Karpas-422 (cell line): ENCODE data around the gene PKNOX2. TPM values are rescaled to one million over a fixed set of nuclear protein-coding genes. Genes with fewer than 3 reads are reported as not detected.

Experiments used
- DNase-seq: peaks from one replicate; pipeline ENCODE4 v3.0.0-alpha.2; 2015
- H2AFZ ChIP-seq: fragments of 200-600 bp; sonication (generic); 2 replicates; pipeline ENCODE4 v1.6.1; 2014; ENCODE audit warnings: antibody characterized with exemption, low read length, mixed read lengths
- H3K27ac ChIP-seq: fragments of 200-600 bp; sonication (generic); 2 replicates; pipeline ENCODE4 v1.5.1; 2014; ENCODE audit warnings: mild to moderate bottlenecking, low read length, moderate library complexity
- H3K27me3 ChIP-seq: fragments of 200-600 bp; sonication (generic); 2 replicates; pipeline ENCODE4 v1.6.1; 2014; ENCODE audit warnings: low read length, mixed read lengths
- H3K36me3 ChIP-seq: fragments of 200-600 bp; sonication (generic); 2 replicates; pipeline ENCODE4 v1.6.1; 2014; ENCODE audit warnings: low read length, mixed read lengths; ENCODE audit not compliant: insufficient read depth
- H3K4me1 ChIP-seq: fragments of 200-600 bp; sonication (generic); 2 replicates; pipeline ENCODE4 v1.6.1; 2014; ENCODE audit warnings: mild to moderate bottlenecking, low read length, mixed read lengths
- H3K4me2 ChIP-seq: fragments of 200-600 bp; sonication (generic); 2 replicates; pipeline ENCODE4 v1.6.1; 2014; ENCODE audit warnings: low read length, low read depth, mild to moderate bottlenecking; ENCODE audit not compliant: poor library complexity, severe bottlenecking
- H3K4me3 ChIP-seq: fragments of 200-600 bp; sonication (generic); 2 replicates; pipeline ENCODE4 v1.5.1; 2014; ENCODE audit warnings: mild to moderate bottlenecking, antibody characterized with exemption, low read length, mixed read lengths
- H3K79me2 ChIP-seq: fragments of 200-600 bp; sonication (generic); 2 replicates; pipeline ENCODE4 v1.6.1; 2014; ENCODE audit warnings: mild to moderate bottlenecking, low read length, mixed read lengths
- H3K9ac ChIP-seq: fragments of 200-600 bp; sonication (generic); 2 replicates; pipeline ENCODE4 v1.6.0; 2014; ENCODE audit warnings: low read length
- H3K9me2 ChIP-seq: fragments of 200-600 bp; sonication (generic), shearing (Covaris generic); replicated peaks from 2 replicates; pipeline ENCODE4 v1.6.0; 2014; ENCODE audit warnings: mild to moderate bottlenecking, low read length, moderate library complexity; ENCODE audit not compliant: insufficient read depth
- H3K9me3 ChIP-seq: fragments of 300-700, 200-600 bp; sonication (generic); 2 replicates; pipeline ENCODE4 v1.6.1; 2014; ENCODE audit warnings: low read length, mixed read lengths
- H4K20me1 ChIP-seq: fragments of 200-600 bp; sonication (generic); 2 replicates; pipeline ENCODE4 v1.6.1; 2014; ENCODE audit warnings: mild to moderate bottlenecking, antibody characterized with exemption, low read length, low read depth; ENCODE audit not compliant: insufficient read depth
- total RNA-seq: library from RNA; depleted of rRNA; stranded (reverse); fragments of >200 nt; shearing (Covaris generic); gene quantifications from 2 replicates; pipeline ENCODE4 v1.2.3, GENCODE V29; 2014; ENCODE audit warnings: low replicate concordance

PKNOX2 gene
- total RNA-seq, 1 experiment from 2014 or later = 1.5 TPM

GRCh38 chr11:125431009-125431408, 266.5 kb downstream of the PKNOX2 start:
- no peak overlapping the region for H3K4me2 ChIP-seq
- H3K27ac ChIP-seq = no peak overlapping the region
- no peak overlapping the region for H3K9ac ChIP-seq
- H3K9me3 ChIP-seq = no peaks in the 10 kb centered on the region
- H3K4me3 ChIP-seq = no peak overlapping the region
- H2AFZ ChIP-seq = no peak overlapping the region
- DNase-seq = no peak
- no peaks in the 10 kb centered on the region for H3K9me2 ChIP-seq
- no peaks in the 10 kb centered on the region for H3K36me3 ChIP-seq
- no peaks in the 10 kb centered on the region for H4K20me1 ChIP-seq
- H3K27me3 ChIP-seq = no peaks in the 10 kb centered on the region
- no peaks in the 10 kb centered on the region for H3K79me2 ChIP-seq
- peaks cover 3% of the 10 kb centered on the region; the same call in 1 of the 2 replicates for H3K4me1 ChIP-seq

- peaks cover 3% of the 10 kb centered on the region; the same call in 1 of the 2 replicates for H3K4me1 ChIP-seq
- DNase-seq = no peak
- no peaks in the 10 kb centered on the region for H4K20me1 ChIP-seq
- H3K9ac ChIP-seq = no peak overlapping the region
- no peaks in the 10 kb centered on the region for H3K9me2 ChIP-seq
- no peak overlapping the region for H3K4me3 ChIP-seq
- no peaks in the 10 kb centered on the region for H3K27me3 ChIP-seq
- H2AFZ ChIP-seq = no peak overlapping the region
- H3K9me3 ChIP-seq = no peaks in the 10 kb centered on the region
- H3K27ac ChIP-seq = no peak overlapping the region
- no peak overlapping the region for H3K4me2 ChIP-seq
- no peaks in the 10 kb centered on the region for H3K79me2 ChIP-seq
- H3K36me3 ChIP-seq = no peaks in the 10 kb centered on the region
Observed at GRCh38 chr11:125431481-125431880, 266.9 kb downstream of the PKNOX2 start.

GRCh38 chr11:125433454-125434121, 269.0 kb downstream of the PKNOX2 start:
- H3K9me2 ChIP-seq = no peaks in the 10 kb centered on the region
- DNase-seq = peak; percentile 72
- no peak overlapping the region for H3K4me3 ChIP-seq
- H3K4me1 ChIP-seq = peaks cover 3% of the 10 kb centered on the region; the same call in 1 of the 2 replicates
- H4K20me1 ChIP-seq = no peaks in the 10 kb centered on the region
- H3K9ac ChIP-seq = no peak overlapping the region
- H3K9me3 ChIP-seq = no peaks in the 10 kb centered on the region
- no peaks in the 10 kb centered on the region for H3K79me2 ChIP-seq
- H3K27me3 ChIP-seq = no peaks in the 10 kb centered on the region
- H3K27ac ChIP-seq = no peak overlapping the region
- H3K4me2 ChIP-seq = no peak overlapping the region
- no peaks in the 10 kb centered on the region for H3K36me3 ChIP-seq
- H2AFZ ChIP-seq = no peak overlapping the region

GRCh38 chr11:125435461-125436238, 271.1 kb downstream of the PKNOX2 start:
- Histone ChIP-seq H3K4me1 (peaks cover 3% of the 10 kb centered on the region; the same call in 1 of the 2 replicates), H3K36me3 (no peaks in the 10 kb centered on the region), H3K27me3 (no peaks in the 10 kb centered on the region), H3K9me2 (no peaks in the 10 kb centered on the region), H2AFZ (no peak overlapping the region), H3K4me3 (no peak overlapping the region), H3K9ac (no peak overlapping the region), H3K4me2 (no peak overlapping the region), H3K79me2 (no peaks in the 10 kb centered on the region), H3K27ac (no peak overlapping the region), H3K9me3 (no peaks in the 10 kb centered on the region), H4K20me1 (no peaks in the 10 kb centered on the region)
- no peak for DNase-seq

GRCh38 chr11:125441648-125442410, 277.3 kb downstream of the PKNOX2 start:
- Histone ChIP-seq H3K36me3 (no peaks in the 10 kb centered on the region), H3K27ac (no peak overlapping the region), H3K9me2 (no peaks in the 10 kb centered on the region), H3K4me2 (no peak overlapping the region), H3K4me3 (no peak overlapping the region), H3K79me2 (no peaks in the 10 kb centered on the region), H3K27me3 (no peaks in the 10 kb centered on the region), H3K4me1 (peaks cover 9% of the 10 kb centered on the region), H3K9ac (no peak overlapping the region), H3K9me3 (no peaks in the 10 kb centered on the region), H2AFZ (no peak overlapping the region), H4K20me1 (no peaks in the 10 kb centered on the region)
- DNase-seq = no peak

- H3K4me2 ChIP-seq = peak overlapping the region; percentile 7
- H3K9me3 ChIP-seq = no peaks in the 10 kb centered on the region
- no peak overlapping the region for H3K9ac ChIP-seq
- no peaks in the 10 kb centered on the region for H3K27me3 ChIP-seq
- H3K4me3 ChIP-seq = no peak overlapping the region
- H4K20me1 ChIP-seq = no peaks in the 10 kb centered on the region
- no peak for DNase-seq
- H3K9me2 ChIP-seq = no peaks in the 10 kb centered on the region
- no peak overlapping the region for H3K27ac ChIP-seq
- peaks cover 9% of the 10 kb centered on the region for H3K4me1 ChIP-seq
- H2AFZ ChIP-seq = no peak overlapping the region
- no peaks in the 10 kb centered on the region for H3K36me3 ChIP-seq
- no peaks in the 10 kb centered on the region for H3K79me2 ChIP-seq
Observed at GRCh38 chr11:125442946-125443345, 278.4 kb downstream of the PKNOX2 start.

- Histone ChIP-seq H4K20me1 (no peaks in the 10 kb centered on the region), H3K9ac (no peak overlapping the region), H3K79me2 (no peaks in the 10 kb centered on the region), H3K9me3 (no peaks in the 10 kb centered on the region), H3K27ac (no peak overlapping the region), H3K36me3 (no peaks in the 10 kb centered on the region), H3K27me3 (no peaks in the 10 kb centered on the region), H3K4me3 (no peak overlapping the region), H3K9me2 (no peaks in the 10 kb centered on the region), H2AFZ (no peak overlapping the region), H3K4me1 (peaks cover 9% of the 10 kb centered on the region), H3K4me2 (peak overlapping the region; percentile 7)
- no peak for DNase-seq
Observed at GRCh38 chr11:125443767-125444311, 279.3 kb downstream of the PKNOX2 start.

- Histone ChIP-seq H3K9me2 (no peaks in the 10 kb centered on the region), H3K36me3 (no peaks in the 10 kb centered on the region), H3K27ac (no peak overlapping the region), H3K9ac (no peak overlapping the region), H3K4me3 (no peak overlapping the region), H3K4me2 (no peak overlapping the region), H3K27me3 (no peaks in the 10 kb centered on the region), H2AFZ (no peak overlapping the region), H3K9me3 (no peaks in the 10 kb centered on the region), H3K4me1 (peaks cover 9% of the 10 kb centered on the region), H3K79me2 (no peaks in the 10 kb centered on the region), H4K20me1 (no peaks in the 10 kb centered on the region)
- no peak for DNase-seq
Observed at GRCh38 chr11:125445731-125446130, 281.2 kb downstream of the PKNOX2 start.
